ENCODE data around the gene AFAP1L1.

AFAP1L1 gene

GRCh38 chr5:149271716-149272563 lies at the start of gene AFAP1L1:
AFAP1L1 (plus strand) TSS chr5:149271859; CDS start chr5:149271969, 110 bp downstream.
- DNase-seq, result peak; percentile 10

DNA sequence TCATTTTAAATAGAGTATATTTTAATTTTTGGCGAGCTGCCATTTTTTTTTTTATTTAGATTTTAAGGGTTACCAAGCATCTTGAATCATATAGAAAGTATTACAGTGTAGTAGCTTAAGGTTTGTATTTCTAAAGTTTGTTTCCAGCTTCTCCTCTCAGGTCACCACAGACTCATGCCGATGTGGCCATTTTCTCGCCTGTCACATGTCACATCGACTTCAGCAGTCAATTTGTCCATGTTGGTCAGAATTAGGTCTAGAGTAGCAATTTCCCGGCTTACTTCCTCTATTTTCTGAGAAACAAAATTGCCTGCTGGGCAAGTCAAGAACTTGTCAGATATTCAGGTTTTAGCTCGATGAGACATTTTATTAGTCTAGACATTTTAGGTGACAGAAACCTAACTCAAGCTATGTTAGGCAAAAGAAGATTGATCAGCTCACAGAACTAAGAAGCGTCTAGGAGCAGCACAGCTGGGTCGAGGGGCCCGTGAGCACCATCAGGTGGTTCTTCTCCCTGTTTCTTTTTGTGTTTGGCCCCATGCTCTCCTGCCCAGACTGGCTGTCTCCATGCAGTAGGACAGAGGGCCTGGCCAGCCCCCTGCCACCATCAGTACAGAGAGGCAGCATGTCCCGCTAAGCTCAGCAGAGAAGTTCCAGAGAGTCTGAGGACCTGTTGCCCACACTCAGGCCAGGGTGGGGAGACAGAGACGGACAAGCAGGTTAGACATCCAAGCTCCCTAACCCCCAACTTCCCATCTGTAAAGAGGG lies 48.4 kb upstream of the AFAP1L1 start:
- DNase-seq, result no peak

DNA sequence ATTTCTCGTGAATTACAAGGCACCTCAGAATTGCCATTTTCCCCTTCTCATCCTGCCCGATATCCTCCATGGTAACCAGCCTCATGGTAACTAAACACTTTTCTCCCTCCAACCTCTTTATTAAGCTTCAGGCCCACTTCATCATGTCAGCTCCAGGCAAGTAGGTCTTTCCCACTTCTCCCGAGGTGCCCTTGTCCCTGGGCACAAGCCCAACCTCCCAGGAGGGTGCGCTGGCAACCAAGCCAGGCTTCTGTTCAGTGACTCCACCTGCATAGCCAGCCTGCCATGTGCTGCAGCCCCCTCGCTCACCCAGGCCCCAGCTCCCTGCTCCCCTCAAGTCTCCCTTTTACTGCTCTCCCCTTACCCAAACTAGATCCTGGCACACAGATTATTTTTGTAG lies 47.4 kb upstream of the AFAP1L1 start:
- no peak for DNase-seq

DNA sequence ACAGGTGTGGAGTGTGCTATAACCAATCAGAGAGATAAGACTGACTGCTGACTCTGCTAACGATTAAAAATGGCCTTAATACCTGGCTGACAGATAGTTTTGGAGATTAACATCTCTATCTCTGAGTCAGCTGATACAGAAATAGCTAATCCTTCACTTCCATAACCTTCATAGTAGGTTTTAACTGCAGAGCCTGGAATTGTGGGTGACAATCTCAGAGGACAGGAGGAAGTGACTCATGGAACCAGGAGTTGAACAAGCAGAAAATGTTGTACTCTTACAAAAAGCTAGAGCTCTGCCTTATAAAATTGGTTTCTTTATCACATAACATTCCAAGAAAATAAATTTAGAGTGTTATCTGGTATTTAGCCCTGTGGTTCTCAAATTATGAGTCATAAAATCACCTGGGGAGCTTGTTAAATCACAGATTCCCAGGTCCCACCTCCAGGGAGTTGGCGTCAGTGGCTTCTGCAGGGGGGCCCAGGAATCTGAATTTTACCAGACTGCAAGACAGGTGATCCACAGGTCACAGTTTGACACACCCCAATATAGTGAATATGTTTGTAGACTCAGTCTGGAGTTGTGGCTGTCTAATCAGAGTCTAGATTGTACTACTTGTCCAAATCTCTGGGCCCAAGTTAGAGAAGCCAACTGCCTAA lies 44.4 kb upstream of the AFAP1L1 start:
- DNase-seq, result no peak

DNA sequence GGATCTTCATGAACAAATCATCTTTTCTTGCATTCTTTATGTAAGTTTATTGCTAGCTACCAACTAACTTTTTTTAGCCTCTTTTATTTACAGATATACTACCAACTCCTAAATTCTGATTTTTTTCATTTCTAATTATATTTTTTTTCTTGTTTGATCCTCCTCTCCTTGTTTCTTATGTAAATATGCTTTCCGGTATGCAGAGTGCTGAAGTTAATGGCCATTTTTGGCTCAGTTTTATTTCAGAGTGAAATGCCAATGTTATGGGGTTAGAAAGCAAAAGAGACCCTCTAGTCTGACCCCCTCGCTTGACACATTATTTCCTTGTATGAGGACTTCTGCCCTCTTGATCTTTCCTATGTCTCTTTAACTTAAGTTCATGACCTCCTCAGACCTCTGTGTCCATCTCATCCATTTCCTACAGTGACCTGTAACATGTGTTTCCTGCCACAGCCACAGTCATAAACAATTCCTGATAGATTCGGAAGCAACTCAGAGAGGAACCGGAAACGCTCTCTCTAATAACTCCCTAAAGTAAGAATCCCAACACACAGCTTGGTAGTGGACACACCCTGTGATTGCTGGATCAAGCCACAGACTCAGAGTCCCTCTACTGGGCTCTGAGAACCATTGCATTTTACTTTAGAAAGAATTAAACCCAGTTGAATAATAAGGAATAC lies 42.9 kb upstream of the AFAP1L1 start:
- DNase-seq, result no peak

GRCh38 chr5:149229298-149229937 lies 42.2 kb upstream of the AFAP1L1 start:
- DNase-seq, result no peak

DNA sequence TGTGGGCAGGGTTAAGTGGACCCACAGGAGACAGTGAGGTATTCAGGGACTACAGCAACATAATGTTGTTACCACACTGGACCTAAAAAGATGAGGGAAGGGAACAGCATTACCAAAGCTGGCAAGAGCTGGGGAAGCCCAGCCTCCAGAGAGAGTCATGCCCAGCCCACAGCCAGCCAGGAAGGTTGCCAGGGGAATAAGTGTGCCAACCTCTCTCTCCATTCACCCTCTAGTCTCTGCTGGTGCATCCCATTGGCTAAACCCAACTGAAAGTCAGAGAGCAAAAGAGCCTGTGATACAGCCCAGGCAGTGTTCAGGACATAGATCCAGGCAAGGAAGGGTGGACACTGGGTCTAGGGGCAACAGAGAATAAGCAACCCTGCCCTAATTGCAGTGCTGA lies 35.8 kb upstream of the AFAP1L1 start:
- no peak for DNase-seq

DNA sequence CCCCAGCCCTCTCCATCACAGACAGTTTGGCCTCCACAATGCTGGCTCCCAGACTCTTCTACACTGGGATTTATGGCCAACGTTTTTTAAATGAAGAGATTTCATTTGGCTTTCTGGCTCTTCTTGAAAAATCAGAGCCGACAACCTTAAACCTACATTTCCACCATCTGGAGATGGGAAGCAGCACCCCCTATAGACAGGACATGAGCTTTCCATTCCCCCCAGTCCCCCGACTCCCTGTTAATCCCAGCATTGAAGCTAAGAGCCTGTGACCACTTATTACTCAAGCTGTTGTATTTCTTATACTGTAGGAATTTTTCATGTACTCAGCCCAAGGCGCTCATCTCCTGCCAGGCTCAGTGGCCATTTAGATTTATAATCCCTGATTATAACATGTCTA lies 34.0 kb upstream of the AFAP1L1 start:
- no peak for DNase-seq

- no peak for DNase-seq
These were observed 33.1 kb upstream of the AFAP1L1 start for GRCh38 chr5:149238540-149238939.

DNA sequence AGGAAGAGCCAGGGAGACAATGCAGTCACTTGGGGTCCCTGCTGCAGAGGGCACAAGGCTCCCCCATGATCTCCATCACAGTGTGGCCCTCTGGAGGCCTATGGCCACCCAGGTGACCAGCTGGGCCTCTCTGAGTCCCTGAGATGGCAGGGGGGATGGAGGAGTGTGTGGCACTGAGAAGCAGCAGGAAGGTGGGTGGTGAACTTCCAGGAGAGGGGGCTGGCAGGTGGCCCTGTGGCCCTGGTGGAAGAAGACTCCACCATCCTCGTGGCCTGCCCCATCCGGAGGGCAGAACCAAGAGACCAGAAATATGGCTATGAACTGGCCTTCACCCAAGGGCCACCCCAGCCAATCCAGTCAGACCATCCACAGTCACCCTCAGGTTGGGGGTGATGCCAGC lies 31.7 kb upstream of the AFAP1L1 start:
- no peak for DNase-seq

- DNase-seq, result no peak
These were observed 31.2 kb upstream of the AFAP1L1 start for GRCh38 chr5:149240354-149240998.

- no peak for DNase-seq
These were observed 29.3 kb upstream of the AFAP1L1 start for GRCh38 chr5:149242339-149242738.

DNA sequence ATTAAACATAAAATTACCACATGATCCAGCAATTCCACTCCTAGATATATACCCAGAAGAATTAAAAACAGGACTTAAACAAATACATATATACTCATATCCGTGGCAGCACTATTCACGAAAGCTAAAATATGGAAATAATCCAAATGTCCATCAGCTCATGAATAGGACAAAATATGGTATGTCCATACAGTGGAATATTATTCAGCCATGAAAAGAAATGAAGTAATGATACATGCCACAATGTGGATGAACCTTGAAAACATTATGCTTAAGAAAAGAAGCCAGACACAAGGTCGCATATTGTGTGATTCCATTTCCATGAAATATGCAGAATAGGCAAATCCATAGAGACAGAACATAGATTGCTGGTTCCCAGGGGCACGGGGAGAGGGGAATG lies 24.8 kb upstream of the AFAP1L1 start:
- no peak for DNase-seq

- no peak for DNase-seq
These were observed 23.9 kb upstream of the AFAP1L1 start for GRCh38 chr5:149247726-149248125.

GRCh38 chr5:149251546-149251945 lies 20.1 kb upstream of the AFAP1L1 start:
- DNase-seq, result no peak

GRCh38 chr5:149254506-149254905 lies 17.2 kb upstream of the AFAP1L1 start:
- DNase-seq, result no peak

DNA sequence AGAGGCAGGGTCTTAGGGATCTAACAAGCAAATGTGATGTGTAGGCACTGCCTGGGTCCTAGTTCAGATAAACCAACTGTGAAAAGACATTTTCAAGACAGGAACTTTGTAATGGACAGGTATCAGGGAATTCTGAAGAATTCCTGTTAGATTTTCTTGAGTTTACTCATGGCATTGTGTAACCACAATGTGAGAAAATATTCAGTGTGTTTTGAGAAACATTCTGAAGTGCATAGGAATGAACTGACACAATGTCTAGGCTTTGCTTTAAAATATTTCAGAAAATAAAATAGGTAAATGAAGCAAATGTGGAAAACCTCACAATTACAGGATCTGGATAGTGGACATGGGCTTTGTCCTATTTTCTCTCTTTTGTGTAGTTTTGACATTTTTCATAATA lies 15.2 kb upstream of the AFAP1L1 start:
- DNase-seq, result no peak

- no peak for DNase-seq
These were observed 14.5 kb upstream of the AFAP1L1 start for GRCh38 chr5:149257131-149257530.

DNA sequence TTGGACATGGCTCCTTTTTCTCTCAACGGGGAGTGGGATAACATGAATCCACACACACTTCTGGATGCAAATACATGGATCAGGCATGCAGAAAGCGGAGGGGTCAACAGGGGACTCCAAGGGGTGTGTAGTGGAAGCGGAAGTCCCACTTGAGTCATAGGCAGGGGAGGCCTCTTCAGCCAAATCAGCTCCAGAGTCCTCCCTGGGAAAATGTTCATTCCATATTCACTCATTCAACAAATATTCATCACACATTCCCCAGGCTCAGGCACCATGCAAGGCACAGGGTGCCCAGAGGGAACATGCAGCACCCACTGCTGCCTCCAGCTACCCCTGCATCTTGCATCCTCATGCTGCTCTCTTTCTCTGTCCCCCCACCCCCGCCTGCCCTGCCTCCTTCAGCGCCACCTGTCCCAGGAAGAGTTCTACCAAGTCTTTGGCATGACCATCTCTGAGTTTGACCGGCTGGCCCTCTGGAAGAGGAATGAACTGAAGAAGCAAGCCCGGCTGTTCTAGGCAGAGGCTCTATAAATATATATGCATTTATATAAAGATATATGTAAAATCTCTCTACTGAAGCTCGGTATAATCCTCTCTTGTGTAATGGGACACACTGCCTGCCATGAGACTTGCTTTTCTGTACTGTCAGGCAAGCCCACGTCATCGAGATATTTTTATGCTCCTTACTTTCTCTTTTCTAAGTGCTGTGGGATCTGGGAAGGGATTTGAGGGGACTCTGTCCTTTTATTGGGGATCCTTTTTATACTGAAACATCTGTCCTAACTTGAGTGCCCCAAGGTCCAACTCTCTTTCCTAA lies 13.6 kb upstream of the AFAP1L1 start:
- DNase-seq, result no peak

DNA sequence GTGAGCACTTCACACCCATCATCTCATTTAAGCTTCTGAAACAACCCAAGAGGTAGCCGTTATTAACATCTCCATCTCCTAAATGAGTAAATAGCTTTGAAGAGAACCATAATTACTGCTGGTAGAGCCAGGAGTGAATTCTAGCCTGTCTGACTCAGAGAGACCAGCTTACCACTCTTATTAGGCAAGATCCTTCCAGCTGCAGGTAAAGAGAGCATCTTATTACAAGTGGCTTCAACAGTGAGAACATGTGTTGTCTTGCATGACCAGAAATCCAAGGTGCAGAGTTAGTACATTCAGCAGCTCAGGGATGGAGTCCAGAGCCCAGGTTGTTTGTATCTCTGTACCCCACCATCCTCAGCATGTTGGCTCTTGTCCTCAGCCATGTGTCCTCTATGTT lies 10.9 kb upstream of the AFAP1L1 start:
- no peak for DNase-seq

GRCh38 chr5:149261246-149261645 lies 10.4 kb upstream of the AFAP1L1 start:
- no peak for DNase-seq
